IPS DF 6.9 (cell line): ENCODE data around the gene EXOSC6.
"Not testable (repeated sequence)": the region's sequence is repeated elsewhere in the genome, so short reads cannot be mapped to it uniquely, and the experiment has no call there.

Source experiments
- DNase-seq: peaks from one replicate; pipeline ENCODE4 v3.0.0-alpha.2; 2013; ENCODE audit warnings: low read depth, low spot score
- H3K27ac ChIP-seq: one replicate; pipeline ENCODE4 v1.5.1; 2013; ENCODE audit warnings: low read length, control low read depth
- H3K27me3 ChIP-seq: 2 replicates; pipeline ENCODE4 v1.6.1; 2013; ENCODE audit warnings: mild to moderate bottlenecking, low read length; ENCODE audit not compliant: control insufficient read depth, insufficient read depth
- H3K36me3 ChIP-seq: 2 replicates; pipeline ENCODE4 v1.6.1; 2013; ENCODE audit warnings: low read length; ENCODE audit not compliant: control insufficient read depth, insufficient read depth
- H3K4me1 ChIP-seq: 2 replicates; pipeline ENCODE4 v1.6.1; 2013; ENCODE audit warnings: low read length; ENCODE audit not compliant: control insufficient read depth, insufficient read depth
- H3K4me3 ChIP-seq: 2 replicates; pipeline ENCODE4 v1.5.1; 2013; ENCODE audit warnings: mild to moderate bottlenecking, low read length
- H3K9me3 ChIP-seq: 2 replicates; pipeline ENCODE4 v1.6.1; 2013; ENCODE audit warnings: low read length, inconsistent platforms; ENCODE audit not compliant: control insufficient read depth, insufficient read depth
- WGBS: extraction: QIAGEN DNeasy Blood & Tissue Kit; methylation state at CpG from one replicate; pipeline ENCODE4 v1.1.7; 2013; ENCODE audit warnings: mixed read lengths, missing lambda C conversion rate; ENCODE audit not compliant: insufficient read length, insufficient coverage; 5-methylcytosine and 5-hydroxymethylcytosine counted together

Gene EXOSC6

GRCh38 chr16:70224645-70225044, 27.1 kb downstream of the EXOSC6 start:
- not testable (repeated sequence) for H3K9me3 ChIP-seq, H3K27ac ChIP-seq, H3K27me3 ChIP-seq, DNase-seq, H3K36me3 ChIP-seq, H3K4me3 ChIP-seq, H3K4me1 ChIP-seq
- whole genome bisulfite sequencing, result no CpG with 5 or more reads among the region's 24 CpGs

- WGBS, result no CpG with 5 or more reads among the region's 3 CpGs
- DNase-seq, H3K4me1 ChIP-seq, H3K4me3 ChIP-seq, H3K27ac ChIP-seq, H3K36me3 ChIP-seq, H3K27me3 ChIP-seq, H3K9me3 ChIP-seq: not testable (repeated sequence)
Measured at GRCh38 chr16:70223971-70224513, 27.7 kb downstream of the EXOSC6 start.

- DNase-seq, result not testable (repeated sequence)
Measured at GRCh38 chr16:70223216-70223615, 28.5 kb downstream of the EXOSC6 start.

GRCh38 chr16:70222574-70222973, 29.2 kb downstream of the EXOSC6 start:
- not testable (repeated sequence) for H3K36me3 ChIP-seq, H3K27me3 ChIP-seq, H3K4me1 ChIP-seq, H3K9me3 ChIP-seq, H3K27ac ChIP-seq, DNase-seq, H3K4me3 ChIP-seq
- no CpG with 5 or more reads among the region's 2 CpGs for WGBS

More at GRCh38 chr16:70223216-70223615, 28.5 kb downstream of the EXOSC6 start:
- not testable (repeated sequence) for H3K36me3 ChIP-seq, H3K4me1 ChIP-seq, H3K4me3 ChIP-seq, H3K9me3 ChIP-seq, H3K27ac ChIP-seq, H3K27me3 ChIP-seq
- WGBS, result no CpG with 5 or more reads among the region's 2 CpGs

GRCh38 chr16:70218586-70218985, 33.2 kb downstream of the EXOSC6 start:
- not testable (repeated sequence) for H3K27me3 ChIP-seq, DNase-seq, H3K4me1 ChIP-seq, H3K4me3 ChIP-seq, H3K27ac ChIP-seq, H3K9me3 ChIP-seq, H3K36me3 ChIP-seq
- no CpG with 5 or more reads among the region's 2 CpGs for WGBS

- H3K4me1 ChIP-seq, H3K9me3 ChIP-seq, H3K36me3 ChIP-seq, DNase-seq, H3K27me3 ChIP-seq, H3K27ac ChIP-seq, H3K4me3 ChIP-seq: not testable (repeated sequence)
- no CpG with 5 or more reads among the region's 6 CpGs for WGBS
Measured at GRCh38 chr16:70206382-70206781, 45.4 kb downstream of the EXOSC6 start.

GRCh38 chr16:70204668-70205405, 46.9 kb downstream of the EXOSC6 start:
- WGBS, result no CpG with 5 or more reads among the region's 46 CpGs

GRCh38 chr16:70204010-70204409, 47.7 kb downstream of the EXOSC6 start:
- not testable (repeated sequence) for H3K27me3 ChIP-seq, H3K9me3 ChIP-seq, H3K4me3 ChIP-seq, H3K27ac ChIP-seq, H3K36me3 ChIP-seq, H3K4me1 ChIP-seq, DNase-seq
- WGBS, result no CpG with 5 or more reads among the region's 29 CpGs

More at GRCh38 chr16:70204668-70205405, 46.9 kb downstream of the EXOSC6 start:
- not testable (repeated sequence) for H3K4me3 ChIP-seq, H3K4me1 ChIP-seq, H3K27me3 ChIP-seq, DNase-seq, H3K27ac ChIP-seq, H3K9me3 ChIP-seq, H3K36me3 ChIP-seq

GRCh38 chr16:70203508-70203907, 48.2 kb downstream of the EXOSC6 start:
- not testable (repeated sequence) for H3K27me3 ChIP-seq, DNase-seq, H3K27ac ChIP-seq, H3K4me3 ChIP-seq, H3K9me3 ChIP-seq, H3K36me3 ChIP-seq, H3K4me1 ChIP-seq
- no CpG with 5 or more reads among the region's 7 CpGs for WGBS

GRCh38 chr16:70200063-70200462, 51.7 kb downstream of the EXOSC6 start:
- H3K9me3 ChIP-seq, H3K27me3 ChIP-seq, DNase-seq, H3K27ac ChIP-seq, H3K36me3 ChIP-seq, H3K4me1 ChIP-seq, H3K4me3 ChIP-seq: not testable (repeated sequence)
- WGBS, result no CpG with 5 or more reads among the region's 8 CpGs

GRCh38 chr16:70199170-70199569, 52.6 kb downstream of the EXOSC6 start:
- not testable (repeated sequence) for H3K27me3 ChIP-seq, H3K9me3 ChIP-seq, H3K27ac ChIP-seq, H3K4me3 ChIP-seq, H3K4me1 ChIP-seq, H3K36me3 ChIP-seq, DNase-seq
- WGBS, result no CpG with 5 or more reads among the region's 9 CpGs
